Liver (tissue), 3 donors: ENCODE results near the gene ARRDC1.

Experiments used
- JUND ChIP-seq, 2 donors: IDR thresholded peaks; 2 replicates each; pipeline ENCODE4 v1.6.1; 2016; ENCODE audit warnings: antibody characterized with exemption in 2 of 2
- RAD21 ChIP-seq, 2 donors: IDR thresholded peaks; 2 replicates each; pipeline ENCODE4 v1.6.1; 2016; ENCODE audit warnings: antibody characterized with exemption in 2 of 2, mild to moderate bottlenecking in 2 of 2
- TF ChIP-seq, protein P1 (sequence below): fragments of 150-350 bp; IDR thresholded peaks from 2 replicates; pipeline ENCODE4 v1.5.1; 2017; ENCODE audit warnings: improper control_type of control experiment, low read depth, low read length; ENCODE audit not compliant: missing input control
- TF ChIP-seq, protein P2 (sequence below): IDR thresholded peaks from 2 replicates; pipeline ENCODE4 v1.6.1; 2016; ENCODE audit warnings: antibody characterized with exemption
- donor health status: healthy.
- donor health status: healthy.

DNA sequence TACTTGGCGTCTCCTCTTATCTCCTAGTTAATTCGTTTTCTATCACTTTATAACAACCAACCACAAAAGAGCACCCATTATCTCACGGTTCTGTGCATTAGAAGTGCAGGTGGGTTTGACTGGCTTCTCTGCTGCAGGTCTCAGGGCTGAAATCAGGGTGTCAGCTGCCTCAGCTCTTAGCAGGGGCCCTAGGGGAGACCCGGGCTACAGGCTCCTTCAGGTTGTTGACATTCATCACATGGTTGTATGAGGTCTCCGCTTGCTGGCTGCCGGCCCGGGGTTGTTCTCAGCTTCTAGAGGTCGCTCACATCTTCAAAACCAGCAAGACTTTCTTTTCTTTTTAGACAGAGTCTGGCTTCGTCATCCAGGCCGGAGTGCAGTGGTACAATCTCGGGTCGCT lies 12.3 kb upstream of the ARRDC1 start:
- TF ChIP-seq, protein P1, sequence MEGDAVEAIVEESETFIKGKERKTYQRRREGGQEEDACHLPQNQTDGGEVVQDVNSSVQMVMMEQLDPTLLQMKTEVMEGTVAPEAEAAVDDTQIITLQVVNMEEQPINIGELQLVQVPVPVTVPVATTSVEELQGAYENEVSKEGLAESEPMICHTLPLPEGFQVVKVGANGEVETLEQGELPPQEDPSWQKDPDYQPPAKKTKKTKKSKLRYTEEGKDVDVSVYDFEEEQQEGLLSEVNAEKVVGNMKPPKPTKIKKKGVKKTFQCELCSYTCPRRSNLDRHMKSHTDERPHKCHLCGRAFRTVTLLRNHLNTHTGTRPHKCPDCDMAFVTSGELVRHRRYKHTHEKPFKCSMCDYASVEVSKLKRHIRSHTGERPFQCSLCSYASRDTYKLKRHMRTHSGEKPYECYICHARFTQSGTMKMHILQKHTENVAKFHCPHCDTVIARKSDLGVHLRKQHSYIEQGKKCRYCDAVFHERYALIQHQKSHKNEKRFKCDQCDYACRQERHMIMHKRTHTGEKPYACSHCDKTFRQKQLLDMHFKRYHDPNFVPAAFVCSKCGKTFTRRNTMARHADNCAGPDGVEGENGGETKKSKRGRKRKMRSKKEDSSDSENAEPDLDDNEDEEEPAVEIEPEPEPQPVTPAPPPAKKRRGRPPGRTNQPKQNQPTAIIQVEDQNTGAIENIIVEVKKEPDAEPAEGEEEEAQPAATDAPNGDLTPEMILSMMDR: no peak
- TF ChIP-seq RAD21 (IDR thresholded peaks at IDR 0.05): no peak
- no peak for TF ChIP-seq JUND (IDR thresholded peaks at IDR 0.05)
- TF ChIP-seq, protein P2, sequence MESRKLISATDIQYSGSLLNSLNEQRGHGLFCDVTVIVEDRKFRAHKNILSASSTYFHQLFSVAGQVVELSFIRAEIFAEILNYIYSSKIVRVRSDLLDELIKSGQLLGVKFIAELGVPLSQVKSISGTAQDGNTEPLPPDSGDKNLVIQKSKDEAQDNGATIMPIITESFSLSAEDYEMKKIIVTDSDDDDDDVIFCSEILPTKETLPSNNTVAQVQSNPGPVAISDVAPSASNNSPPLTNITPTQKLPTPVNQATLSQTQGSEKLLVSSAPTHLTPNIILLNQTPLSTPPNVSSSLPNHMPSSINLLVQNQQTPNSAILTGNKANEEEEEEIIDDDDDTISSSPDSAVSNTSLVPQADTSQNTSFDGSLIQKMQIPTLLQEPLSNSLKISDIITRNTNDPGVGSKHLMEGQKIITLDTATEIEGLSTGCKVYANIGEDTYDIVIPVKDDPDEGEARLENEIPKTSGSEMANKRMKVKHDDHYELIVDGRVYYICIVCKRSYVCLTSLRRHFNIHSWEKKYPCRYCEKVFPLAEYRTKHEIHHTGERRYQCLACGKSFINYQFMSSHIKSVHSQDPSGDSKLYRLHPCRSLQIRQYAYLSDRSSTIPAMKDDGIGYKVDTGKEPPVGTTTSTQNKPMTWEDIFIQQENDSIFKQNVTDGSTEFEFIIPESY: no peak
